GM11168 (cell line): ENCODE results near the gene KCNQ4.

Experiments
- in situ Hi-C: fragments of 300-500 bp; cut with MboI; formaldehyde crosslinking; loops from one replicate; pipeline ENCODE4 v1.12.0; 2022; ENCODE audit warnings: low sequenced_read_pairs; ENCODE audit not compliant: unreplicated experiment

The KCNQ4 gene

GRCh38 chr1:40815420-40815819 is 31.8 kb downstream of the KCNQ4 start:
- in situ Hi-C loops: no loop called here

DNA sequence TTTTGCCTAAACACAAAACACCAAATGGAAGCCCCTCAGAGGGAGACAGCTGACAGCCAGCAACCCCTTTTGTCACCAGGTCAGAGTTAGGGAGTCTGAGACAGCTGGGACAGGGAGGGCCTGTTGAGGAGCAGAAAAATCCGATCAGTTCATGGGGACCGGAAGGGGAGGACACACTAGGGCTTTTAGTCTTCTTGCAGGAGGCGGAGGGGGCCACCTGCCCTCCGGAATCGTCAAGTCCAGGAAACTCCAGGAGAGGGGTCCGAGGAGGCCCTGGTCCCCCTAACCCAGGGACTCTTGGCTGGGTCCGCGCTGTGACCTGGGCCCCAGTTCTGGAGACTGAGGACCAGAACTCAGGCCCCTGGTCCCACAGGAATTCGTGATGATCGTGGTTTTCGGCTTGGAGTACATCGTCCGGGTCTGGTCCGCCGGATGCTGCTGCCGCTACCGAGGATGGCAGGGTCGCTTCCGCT is 34.2 kb downstream of the KCNQ4 start:
- in situ Hi-C loops: no loop called here

GRCh38 chr1:40818264-40818961 is 34.8 kb downstream of the KCNQ4 start:
- in situ Hi-C loops: no loop called here

- in situ Hi-C loops: no loop called here
Observed at GRCh38 chr1:40819101-40819500, 35.5 kb downstream of the KCNQ4 start.

DNA sequence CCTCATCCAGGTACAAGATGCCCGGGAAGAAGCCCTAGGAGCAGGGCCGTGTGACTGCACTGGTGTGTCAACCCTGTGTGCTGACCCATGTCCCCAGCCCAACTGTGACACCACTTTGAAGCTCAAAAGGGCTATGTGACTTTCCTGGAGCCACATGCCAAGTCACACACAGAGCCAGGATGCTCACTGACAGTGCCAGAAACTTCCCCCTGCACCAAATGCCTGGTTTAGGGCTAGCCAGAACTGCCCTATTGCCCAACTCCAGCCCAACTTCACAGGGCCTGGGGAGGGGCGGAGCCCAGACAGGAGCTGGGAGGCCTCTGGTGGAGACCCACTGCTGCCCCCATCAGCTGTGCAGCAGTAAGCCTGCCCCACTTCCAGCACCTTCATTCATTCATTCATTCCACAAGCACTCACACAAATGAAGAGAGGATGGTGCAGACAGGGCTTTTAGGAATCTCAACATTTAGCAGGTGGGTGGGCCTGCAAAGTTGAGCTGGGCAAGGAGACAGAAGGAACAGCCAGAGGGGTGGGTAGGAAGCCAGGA is 36.7 kb downstream of the KCNQ4 start:
- in situ Hi-C loops: no loop called here

DNA sequence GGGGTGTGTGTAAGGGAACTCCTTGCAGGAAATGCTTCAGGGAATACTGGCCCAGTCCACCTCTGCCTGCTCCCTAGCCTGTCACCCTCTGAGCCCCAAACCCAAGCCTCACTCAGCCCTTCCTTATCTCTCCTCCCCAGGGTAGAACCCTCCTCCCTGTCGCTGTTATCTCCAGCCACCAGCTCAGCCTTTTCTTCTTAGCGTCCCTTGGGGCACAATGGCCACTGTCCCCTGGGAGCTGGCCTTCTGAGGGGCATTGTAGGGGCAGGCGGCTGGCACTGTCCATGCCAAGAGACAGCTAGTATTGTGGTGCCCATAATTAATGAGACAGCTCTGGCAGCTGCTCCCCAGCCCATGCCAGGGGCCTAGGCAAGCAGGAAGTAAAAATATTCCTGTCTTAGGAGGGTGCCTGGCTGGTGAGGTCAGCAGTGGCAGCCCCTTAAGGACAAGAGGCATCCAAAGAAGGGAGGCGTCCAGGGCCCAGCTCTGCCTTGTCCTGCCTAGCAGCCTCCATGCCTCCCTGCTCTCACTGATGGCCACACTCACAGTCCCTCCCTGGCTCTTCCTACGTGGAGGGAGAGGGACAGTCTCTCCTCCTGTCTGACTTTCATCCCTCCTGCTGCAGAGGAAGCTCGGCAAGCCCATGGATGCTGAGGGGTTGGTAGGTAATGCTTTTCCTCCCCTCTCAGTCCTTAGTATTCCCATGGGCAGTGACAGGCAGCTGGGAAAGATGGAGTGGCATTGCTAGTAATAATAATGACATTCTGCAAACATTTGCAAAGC is 37.5 kb downstream of the KCNQ4 start:
- in situ Hi-C loops: no loop called here

GRCh38 chr1:40822890-40823289 is 39.3 kb downstream of the KCNQ4 start:
- in situ Hi-C loops: no loop called here

GRCh38 chr1:40823345-40823744 is 39.8 kb downstream of the KCNQ4 start:
- in situ Hi-C loops: no loop called here

DNA sequence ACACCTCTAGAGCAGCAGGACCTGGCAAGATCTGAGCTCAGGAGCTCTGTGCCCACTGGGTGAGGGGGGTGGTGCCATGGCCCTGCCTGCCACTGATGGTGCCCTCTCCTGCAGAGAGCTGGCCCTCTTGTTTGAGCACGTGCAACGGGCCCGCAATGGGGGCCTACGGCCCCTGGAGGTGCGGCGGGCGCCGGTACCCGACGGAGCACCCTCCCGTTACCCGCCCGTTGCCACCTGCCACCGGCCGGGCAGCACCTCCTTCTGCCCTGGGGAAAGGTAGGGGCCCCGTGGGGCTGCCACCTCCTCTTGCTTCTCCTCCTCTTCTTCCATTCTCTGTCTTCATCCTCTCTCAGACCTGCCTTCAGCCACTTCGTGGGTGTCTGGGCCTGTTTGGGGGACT is 40.4 kb downstream of the KCNQ4 start:
- in situ Hi-C loops: no loop called here

DNA sequence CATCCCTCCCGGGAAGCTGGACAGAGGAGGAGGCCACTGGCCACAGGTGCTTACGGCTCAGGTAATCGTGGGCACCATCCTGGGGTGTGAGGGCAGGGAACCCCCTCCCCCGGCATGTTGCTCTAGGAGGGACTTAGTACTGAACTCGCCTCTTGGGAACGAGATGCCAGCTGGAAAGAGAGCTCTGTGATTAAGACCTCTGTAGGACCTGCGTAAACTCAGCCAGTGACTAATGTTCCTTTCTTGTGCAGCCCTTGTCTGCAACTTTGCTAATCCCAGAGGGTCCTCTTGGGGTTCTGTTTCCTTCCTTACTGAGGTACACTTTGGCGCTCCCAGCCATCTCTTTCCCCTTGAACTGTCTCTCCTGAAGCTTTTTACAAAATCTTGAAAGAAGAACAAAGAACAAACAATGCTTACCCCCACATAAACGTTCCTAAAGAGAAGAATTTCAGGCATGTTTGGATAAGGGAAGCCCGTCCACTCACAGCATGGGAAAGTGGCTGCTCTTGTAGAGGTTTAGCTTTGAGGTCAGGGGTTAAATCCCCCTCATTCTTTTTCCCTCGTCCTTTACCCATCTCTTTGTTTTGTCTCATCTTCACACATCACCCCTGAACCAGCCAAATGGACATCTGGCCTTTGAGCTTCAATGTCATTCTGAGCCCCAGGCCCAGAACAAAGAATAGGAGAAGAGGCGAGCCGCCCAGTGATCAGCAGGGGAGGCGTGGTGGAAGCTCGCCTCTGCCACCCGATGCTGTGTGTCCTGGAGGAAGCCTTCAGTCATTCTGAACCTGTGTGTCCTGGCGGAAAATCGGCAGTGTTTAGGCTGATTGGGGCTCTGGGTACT is 41.2 kb downstream of the KCNQ4 start:
- in situ Hi-C loops: no loop called here

GRCh38 chr1:40825435-40825788 is 41.8 kb downstream of the KCNQ4 start:
- in situ Hi-C loops: no loop called here

DNA sequence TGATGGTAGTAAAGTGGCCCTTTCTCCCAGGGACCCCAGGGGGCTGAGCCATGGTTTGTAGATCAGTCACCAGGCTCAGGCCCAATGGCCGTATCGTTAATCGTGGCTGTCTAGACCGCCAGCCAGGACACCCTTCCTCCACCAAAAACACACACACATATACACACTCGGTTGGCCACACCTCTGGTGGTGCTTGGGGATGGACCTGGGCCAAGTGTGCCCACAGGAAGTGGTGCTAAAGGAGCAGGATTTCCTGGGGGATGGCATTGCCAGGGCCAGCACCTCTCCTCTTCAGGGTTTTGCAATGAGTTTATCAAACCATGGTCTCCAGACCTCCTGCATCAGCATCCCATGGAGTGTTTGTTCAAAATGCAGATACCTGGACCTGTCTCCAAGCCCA is 42.4 kb downstream of the KCNQ4 start:
- in situ Hi-C loops: no loop called here

DNA sequence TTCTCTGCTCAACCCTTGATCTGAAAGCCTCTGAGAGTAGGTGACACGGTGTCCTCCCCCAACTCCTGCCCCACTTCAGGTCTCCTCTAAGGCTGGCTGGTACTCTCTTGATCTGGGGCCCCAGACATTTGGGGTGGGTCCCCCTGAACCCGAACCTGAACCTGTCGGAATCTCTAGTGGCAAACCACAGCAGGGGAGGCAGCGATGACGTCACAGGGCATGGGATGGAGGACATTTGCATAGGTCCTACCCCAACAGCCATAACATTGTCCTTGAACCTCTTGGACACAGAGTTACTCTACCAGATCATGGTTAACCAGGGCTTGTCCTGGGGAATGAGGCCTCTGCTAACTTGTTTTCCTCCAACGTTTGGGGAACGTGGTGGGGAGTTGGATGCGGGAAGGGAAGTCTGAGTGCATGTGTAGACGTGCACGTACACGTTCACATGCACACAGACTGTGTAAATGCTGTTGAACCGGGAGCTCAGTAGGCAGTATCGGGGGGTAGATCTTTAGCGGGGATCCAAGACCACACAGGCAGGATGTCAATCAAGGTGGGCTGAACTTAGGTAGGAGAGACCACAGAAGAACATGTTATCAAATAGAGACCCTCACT is 46.2 kb downstream of the KCNQ4 start:
- in situ Hi-C loops: no loop called here

GRCh38 chr1:40830419-40830943 is 46.9 kb downstream of the KCNQ4 start:
- in situ Hi-C loops: no loop called here

DNA sequence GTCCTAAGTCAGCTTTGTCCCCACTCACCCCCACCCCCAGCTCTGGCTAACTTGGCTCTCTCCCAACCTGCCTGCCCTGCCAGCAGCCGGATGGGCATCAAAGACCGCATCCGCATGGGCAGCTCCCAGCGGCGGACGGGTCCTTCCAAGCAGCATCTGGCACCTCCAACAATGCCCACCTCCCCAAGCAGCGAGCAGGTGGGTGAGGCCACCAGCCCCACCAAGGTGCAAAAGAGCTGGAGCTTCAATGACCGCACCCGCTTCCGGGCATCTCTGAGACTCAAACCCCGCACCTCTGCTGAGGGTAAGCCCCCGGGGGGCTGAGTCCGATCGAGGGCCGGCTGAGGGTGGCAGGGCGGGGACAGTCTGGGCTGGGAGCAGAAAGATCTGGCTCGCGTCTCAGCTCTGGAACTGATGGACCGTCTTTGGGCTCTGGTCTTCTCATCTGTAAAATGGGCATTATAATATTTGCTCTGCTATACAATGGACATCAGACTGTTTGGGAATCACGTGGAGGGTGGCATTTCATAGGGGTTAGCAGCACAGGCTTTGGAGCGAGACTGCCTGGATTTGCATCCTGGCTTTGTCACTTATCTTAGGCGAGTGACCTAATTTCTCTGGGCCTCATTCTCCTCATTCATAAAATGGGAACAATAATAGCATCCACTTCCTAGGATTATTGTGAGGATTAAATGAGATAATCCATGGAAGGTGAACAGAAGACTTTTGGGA is 47.6 kb downstream of the KCNQ4 start:
- in situ Hi-C loops: no loop called here

- in situ Hi-C loops: no loop called here
Observed at GRCh38 chr1:40833979-40834378, 50.4 kb downstream of the KCNQ4 start.

DNA sequence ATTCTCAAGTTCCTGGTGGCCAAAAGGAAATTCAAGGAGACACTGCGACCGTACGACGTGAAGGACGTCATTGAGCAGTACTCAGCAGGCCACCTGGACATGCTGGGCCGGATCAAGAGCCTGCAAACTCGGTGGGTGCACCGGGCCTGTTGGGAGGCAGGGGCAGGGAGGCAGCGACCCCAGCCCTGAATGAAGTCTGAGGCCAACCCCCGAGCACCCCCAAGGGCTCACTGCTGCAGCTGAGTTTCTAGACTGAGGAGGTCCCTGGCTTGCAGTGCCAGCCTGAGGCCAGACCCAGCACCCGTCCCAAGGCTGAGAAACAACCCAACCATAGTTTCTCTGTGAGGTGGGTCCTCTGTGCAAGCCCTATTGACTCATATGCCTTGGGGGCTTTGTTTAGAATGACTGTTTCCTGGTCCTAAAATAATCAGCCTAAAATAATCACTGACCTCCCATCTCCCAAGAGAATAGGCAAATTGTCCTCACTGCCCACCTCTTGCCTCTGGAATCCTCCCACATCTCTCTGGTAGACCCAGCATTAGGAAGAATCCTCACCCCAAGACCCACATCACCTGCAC is 51.5 kb downstream of the KCNQ4 start:
- in situ Hi-C loops: no loop called here

- in situ Hi-C loops: no loop called here
Observed at GRCh38 chr1:40836283-40836682, 52.7 kb downstream of the KCNQ4 start.

DNA sequence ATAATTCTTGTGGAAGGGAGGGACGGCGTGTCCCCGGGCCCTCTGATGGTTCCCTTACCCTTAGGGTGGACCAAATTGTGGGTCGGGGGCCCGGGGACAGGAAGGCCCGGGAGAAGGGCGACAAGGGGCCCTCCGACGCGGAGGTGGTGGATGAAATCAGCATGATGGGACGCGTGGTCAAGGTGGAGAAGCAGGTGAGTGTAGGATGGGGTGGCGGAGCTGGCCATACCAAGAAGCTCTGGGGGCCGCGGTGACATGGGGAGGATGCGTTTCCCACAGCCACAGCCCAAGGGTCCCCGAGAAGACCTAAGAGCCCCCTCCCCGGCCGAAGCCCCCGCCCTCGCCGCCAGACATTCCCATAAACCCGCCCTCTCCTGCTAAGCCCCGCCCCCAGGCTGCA is 54.0 kb downstream of the KCNQ4 start:
- in situ Hi-C loops: no loop called here
